ENCODE data around the gene EGFR. TPM values are rescaled to one million over a fixed set of nuclear protein-coding genes. Genes with fewer than 3 reads are reported as not detected.
A peak's percentile ranks its signal among the peaks of the same experiment; 100 is the strongest.

EGFR gene
- total and polyA plus RNA-seq, 9 donors = 13.0 to 54.6 (median 41.7) TPM

- Histone ChIP-seq H3K27ac (peak overlapping the region; percentile 53 to 64), H3K4me1 (ENCODE audit: insufficient read depth) (no peaks in the 10 kb centered on the region), H3K27me3 (no peaks in the 10 kb centered on the region), H3K9me3 (no peaks in the 10 kb centered on the region), H3K36me3 (no peaks in the 10 kb centered on the region), H3K4me3 (peak overlapping the region; percentile 49)
- intact Hi-C loops (cut with DNase I) = loop anchor here (1.0 to 10.0 kb wide), 10 partner anchors 70 to 483 kb away; partner anchors contain the start of gene EGFR (in 2 of the 4)
- TF ChIP-seq EP300 (IDR thresholded peaks at IDR 0.05) = no peak
- no peak for TF ChIP-seq POLR2A (IDR thresholded peaks at IDR 0.05)
- peak; percentile 92 for TF ChIP-seq CTCF (IDR thresholded peaks at IDR 0.05)
- 0 to 1% (median 1%) methylated on average over 46 to 80 of the region's 80 CpGs for WGBS, 3 donors
- peak; percentile 83 to 94 (median 92) for DNase-seq
These were observed 236.0 kb downstream of the EGFR start for GRCh38 chr7:55254596-55255495.

DNA sequence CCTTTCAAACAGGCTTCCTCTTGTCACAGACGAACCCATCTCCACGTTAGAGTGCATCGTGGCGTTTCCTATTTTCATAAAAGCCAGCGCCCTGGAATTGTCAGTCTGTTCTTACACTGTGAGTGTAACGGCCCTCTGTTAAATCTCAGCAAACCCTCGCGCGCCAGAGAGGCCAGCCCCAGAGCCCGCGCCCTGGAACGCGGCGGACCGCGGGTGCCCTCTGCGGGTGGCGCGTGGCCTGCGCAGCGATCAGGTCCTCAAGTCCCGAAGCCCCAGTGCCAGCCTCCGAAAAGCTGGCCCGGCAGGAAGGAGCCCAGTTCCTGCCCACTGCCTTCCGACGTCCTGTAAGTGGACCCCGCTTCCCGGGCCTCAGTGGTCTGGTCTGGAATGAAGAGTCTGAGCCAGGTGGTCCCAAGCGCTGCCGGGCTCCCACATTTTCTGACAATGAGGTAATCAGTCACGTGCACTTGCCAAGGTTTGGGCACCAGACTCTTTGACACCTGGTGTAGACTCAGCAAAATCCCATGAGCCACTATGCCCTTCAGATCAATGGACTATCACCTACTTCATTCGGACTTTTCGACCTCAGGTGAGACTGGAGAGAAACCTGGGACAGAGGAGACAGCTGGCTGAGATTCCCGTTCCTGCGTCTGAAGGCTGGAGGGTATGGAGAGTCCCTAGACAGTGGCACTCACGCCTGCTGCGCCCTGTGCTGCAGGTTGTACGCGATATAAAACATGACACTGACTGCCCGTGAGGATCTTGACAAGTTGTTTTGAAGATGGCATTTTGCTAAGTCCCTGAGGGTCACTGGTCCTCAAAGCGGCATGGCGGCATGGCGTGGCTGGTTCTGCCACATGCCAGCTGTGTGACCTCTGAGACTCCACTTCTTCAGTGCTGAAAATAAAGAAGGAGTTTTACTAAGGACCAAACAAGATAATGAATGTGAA, 237.0 kb downstream of the EGFR start:
- TF ChIP-seq CTCF (IDR thresholded peaks at IDR 0.05) = peak; percentile 87 to 93 (median 90)
- TF ChIP-seq EP300 (IDR thresholded peaks at IDR 0.05) = no peak
- peak; percentile 28 for TF ChIP-seq POLR2A (IDR thresholded peaks at IDR 0.05)
- Histone ChIP-seq H3K4me1 (ENCODE audit: insufficient read depth) (no peaks in the 10 kb centered on the region), H3K27me3 (no peaks in the 10 kb centered on the region), H3K36me3 (no peaks in the 10 kb centered on the region), H3K4me3 (peak overlapping the region; percentile 49), H3K9me3 (no peaks in the 10 kb centered on the region), H3K27ac (peak overlapping the region in 1 of 2 donors; percentile 53)
- intact Hi-C loops (cut with DNase I) = loop anchor here (1.0 to 10.0 kb wide), 8 partner anchors 71 to 481 kb away; partner anchors contain the start of gene EGFR (in 2 of the 4)
- DNase-seq = peak; percentile 78 to 91 (median 86)
- WGBS, 3 donors = 20 to 22% (median 21%) methylated on average over 41 to 43 of the region's 43 CpGs

- DNase-seq = no peak
- no peak overlapping the region for H3K27ac ChIP-seq
- no peaks in the 10 kb centered on the region for H3K4me1 ChIP-seq (ENCODE audit: insufficient read depth)
- H3K4me3 ChIP-seq = no peak overlapping the region
- no peaks in the 10 kb centered on the region for H3K27me3 ChIP-seq
- H3K36me3 ChIP-seq = no peaks in the 10 kb centered on the region
- intact Hi-C loops (cut with DNase I) = loop anchor here (5.0 to 10.0 kb wide), 6 partner anchors 74 to 481 kb away; partner anchors contain the start of gene EGFR (in 2 of the 4)
- WGBS, 3 donors = 77 to 86% (median 86%) methylated on average over 9 of the region's 9 CpGs
- H3K9me3 ChIP-seq = no peaks in the 10 kb centered on the region
- TF ChIP-seq EP300 (IDR thresholded peaks at IDR 0.05) = no peak
- no peak for TF ChIP-seq POLR2A (IDR thresholded peaks at IDR 0.05)
- no peak for TF ChIP-seq CTCF (IDR thresholded peaks at IDR 0.05)
These were observed 239.8 kb downstream of the EGFR start for GRCh38 chr7:55258631-55259030.

GRCh38 chr7:55260171-55260570, 241.4 kb downstream of the EGFR start:
- Histone ChIP-seq H3K27me3 (no peaks in the 10 kb centered on the region), H3K27ac (no peak overlapping the region), H3K36me3 (no peaks in the 10 kb centered on the region), H3K9me3 (no peaks in the 10 kb centered on the region), H3K4me1 (ENCODE audit: insufficient read depth) (no peaks in the 10 kb centered on the region), H3K4me3 (no peak overlapping the region)
- intact Hi-C loops (cut with DNase I) = no loop called here
- no peak for DNase-seq
- TF ChIP-seq CTCF (IDR thresholded peaks at IDR 0.05) = no peak
- no peak for TF ChIP-seq POLR2A (IDR thresholded peaks at IDR 0.05)
- no peak for TF ChIP-seq EP300 (IDR thresholded peaks at IDR 0.05)
- 80 to 88% (median 82%) methylated on average over 8 to 9 of the region's 9 CpGs for WGBS, 3 donors
